ENCODE results near the gene SHE. TPM values are rescaled to one million over a fixed set of nuclear protein-coding genes. Genes with fewer than 3 reads are reported as not detected.

SHE gene
- total RNA-seq, 2 experiments from 2014 or later, result 0.07 TPM; not detected in 1

DNA sequence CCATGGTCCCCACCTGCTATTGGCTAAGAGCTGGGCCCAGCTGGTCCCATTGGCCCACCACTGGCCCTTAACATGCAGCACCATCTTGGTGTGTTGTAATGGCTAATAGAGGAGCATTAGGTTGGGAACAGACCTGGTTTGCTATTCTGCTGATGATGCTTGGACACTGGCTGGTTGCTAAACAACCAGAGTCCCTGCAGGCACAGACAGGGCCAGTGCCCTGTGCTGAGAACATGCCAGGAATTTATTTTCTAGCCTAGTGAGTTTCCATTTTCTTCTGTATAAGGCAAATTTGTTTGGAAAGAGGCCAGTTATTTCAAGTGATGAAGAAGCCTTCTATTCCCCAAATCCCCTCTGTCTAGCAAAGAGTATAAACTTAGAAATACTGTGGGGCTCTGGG, 43.1 kb downstream of the SHE start:
- no peaks in the 10 kb centered on the region for H3K9me3 Mint-ChIP-seq
- ChIA-PET CTCF (no interaction called here), POLR2A (no interaction called here)
- H3K4me3 Mint-ChIP-seq, result no peak overlapping the region
- no peaks in the 10 kb centered on the region for H3K27me3 Mint-ChIP-seq
- intact Hi-C loops (cut with micrococcal nuclease), result no loop called here
- no peak for DNase-seq
- peaks cover 45% of the 10 kb centered on the region for H3K4me1 Mint-ChIP-seq (ENCODE audit: low read depth)
- H3K36me3 Mint-ChIP-seq, result peaks cover 36% of the 10 kb centered on the region
- no peak overlapping the region for H3K27ac Mint-ChIP-seq

DNA sequence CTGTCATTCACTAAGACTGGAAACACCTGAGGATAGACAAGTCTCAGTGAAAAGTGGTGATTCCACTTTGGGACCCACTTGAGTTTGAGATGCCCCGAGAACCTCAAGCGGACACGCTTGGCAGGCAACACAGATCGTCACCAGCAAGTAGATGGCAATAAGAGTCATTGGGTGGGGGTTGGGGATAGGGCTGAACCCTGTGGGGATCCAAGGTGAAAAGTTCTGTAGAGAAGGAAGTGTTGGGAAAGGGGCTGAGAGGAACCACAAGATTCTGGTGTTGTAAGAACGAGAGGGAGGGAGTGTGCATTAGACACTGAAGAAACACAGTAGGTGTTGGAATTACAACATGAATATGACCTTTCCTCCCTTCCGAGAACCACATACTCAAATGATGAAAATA, 45.6 kb downstream of the SHE start:
- ChIA-PET CTCF (no interaction called here), POLR2A (no interaction called here)
- Mint-ChIP-seq H3K36me3 (peaks cover 53% of the 10 kb centered on the region), H3K4me3 (no peak overlapping the region), H3K4me1 (ENCODE audit: low read depth) (peaks cover 38% of the 10 kb centered on the region), H3K27me3 (peaks cover 4% of the 10 kb centered on the region), H3K27ac (no peak overlapping the region), H3K9me3 (no peaks in the 10 kb centered on the region)
- no peak for DNase-seq
- intact Hi-C loops (cut with micrococcal nuclease), result no loop called here

DNA sequence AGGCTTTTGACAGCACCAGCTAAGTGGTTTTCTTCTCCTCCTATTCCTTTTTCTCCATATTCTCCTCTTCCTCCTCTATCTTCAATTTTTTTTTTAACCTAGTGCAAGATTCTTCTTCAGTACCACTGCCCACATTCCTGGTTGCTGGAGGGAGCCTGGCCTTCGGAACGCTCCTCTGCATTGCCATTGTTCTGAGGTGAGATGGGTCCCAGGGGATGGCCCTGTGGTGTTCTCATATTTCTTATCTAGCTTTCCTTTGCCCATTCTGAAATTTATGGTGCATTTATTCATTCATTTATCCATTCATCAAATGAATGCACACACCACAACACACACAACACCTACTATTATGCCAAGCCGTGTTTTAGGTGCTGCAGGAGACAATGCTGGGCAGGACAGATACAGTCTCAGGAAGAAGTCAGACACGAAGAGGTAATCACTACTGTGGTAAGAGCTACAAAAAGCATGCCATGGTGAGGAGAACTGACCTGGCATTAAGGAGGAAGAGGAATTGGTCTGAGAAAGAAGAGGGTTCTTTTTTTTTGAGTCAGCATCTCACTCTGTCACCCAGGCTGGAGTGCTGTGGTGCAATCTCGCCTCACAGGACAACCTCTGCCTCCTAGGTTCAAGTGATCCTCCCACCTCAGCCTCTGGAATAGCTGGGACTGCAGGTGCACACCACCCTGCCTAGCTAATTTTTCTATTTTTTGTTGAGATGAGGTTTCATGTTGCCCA, 47.7 kb downstream of the SHE start:
- H3K9me3 Mint-ChIP-seq, result no peaks in the 10 kb centered on the region

DNA sequence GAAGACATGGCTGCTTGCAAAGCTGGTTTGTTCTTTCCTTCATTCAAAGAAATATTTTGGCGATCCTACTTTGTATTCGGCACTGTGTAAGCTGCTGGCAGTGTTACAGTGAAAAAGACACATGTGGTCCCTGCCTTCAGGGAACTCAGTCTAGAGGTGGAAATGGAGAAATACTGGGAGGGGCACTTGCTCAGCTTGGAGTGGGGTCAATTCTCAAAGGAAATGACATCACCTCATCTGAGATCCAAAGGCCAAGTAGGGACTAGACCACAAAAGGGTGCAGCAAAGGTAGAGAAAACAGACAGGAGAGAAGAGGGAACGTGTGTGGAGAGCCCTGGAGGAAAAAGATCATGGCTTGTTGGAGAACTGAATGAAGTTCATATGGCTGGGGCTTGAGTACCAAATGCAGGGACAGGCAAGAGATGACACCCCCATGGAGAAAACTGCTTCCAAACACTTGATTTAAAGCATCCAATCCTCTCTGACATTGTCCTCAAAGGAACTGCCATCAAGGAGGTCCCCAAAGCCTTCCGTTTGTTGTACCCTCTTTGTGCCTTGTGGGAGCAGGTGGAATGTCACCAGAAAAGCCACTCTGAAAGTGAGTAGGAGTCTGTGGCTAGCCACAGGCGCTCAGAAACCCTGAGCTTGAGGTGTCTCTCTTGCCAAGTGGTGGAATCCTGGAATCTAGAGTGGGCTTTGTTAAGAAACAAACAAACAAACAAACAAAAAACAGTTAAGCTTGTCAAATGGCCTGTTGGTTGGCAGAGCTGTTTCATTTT, 48.4 kb downstream of the SHE start:
- POLR2A ChIA-PET, result interaction anchor here (0.7 to 1.0 kb wide), 2 partner anchors 9 to 17 kb away, joined by 3 read pairs; no protein-coding TSS in a partner anchor
- intact Hi-C loops (cut with micrococcal nuclease), result no loop called here
- H3K4me3 Mint-ChIP-seq, result no peak overlapping the region

More for the DNA sequence above, 47.7 kb downstream of the SHE start:
- Mint-ChIP-seq H3K36me3 (peaks cover 65% of the 10 kb centered on the region), H3K27ac (peak overlapping the region; percentile 11), H3K4me3 (no peak overlapping the region), H3K27me3 (peaks cover 4% of the 10 kb centered on the region), H3K4me1 (ENCODE audit: low read depth) (peaks cover 21% of the 10 kb centered on the region)
- CTCF ChIA-PET, result interaction anchor here (1.1 to 1.6 kb wide), 6 partner anchors 8 to 109 kb away, joined by 3 to 8 read pairs (median 5); no protein-coding TSS in a partner anchor
- POLR2A ChIA-PET, result interaction anchor here (1.0 kb wide), 1 partner anchor 8 kb away, joined by 3 read pairs; no protein-coding TSS in a partner anchor
- no peak for DNase-seq
- intact Hi-C loops (cut with micrococcal nuclease), result no loop called here

DNA sequence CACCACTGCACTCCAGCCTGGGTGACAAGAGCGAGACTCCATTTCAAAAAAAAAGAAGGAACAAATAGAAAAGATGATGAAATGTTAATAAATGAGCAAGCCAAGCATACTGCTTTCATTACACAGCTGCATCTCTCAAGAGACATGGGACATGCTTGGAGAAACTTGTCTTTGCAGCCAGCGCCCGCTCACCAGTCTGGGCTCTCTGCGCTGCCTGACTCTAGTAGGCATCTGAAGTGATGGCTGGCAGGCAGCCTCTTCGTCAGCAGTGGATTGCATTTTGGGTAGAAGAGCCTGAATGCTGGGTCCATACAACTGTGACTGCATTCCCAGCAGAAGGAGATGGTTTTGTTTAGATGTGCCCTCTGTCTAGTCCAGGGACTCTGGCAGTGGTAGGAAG, 49.1 kb downstream of the SHE start:
- no peak overlapping the region for H3K4me3 Mint-ChIP-seq
- peaks cover 19% of the 10 kb centered on the region for H3K4me1 Mint-ChIP-seq (ENCODE audit: low read depth)
- H3K9me3 Mint-ChIP-seq, result no peaks in the 10 kb centered on the region
- CTCF ChIA-PET, result interaction anchor here (1.2 to 1.4 kb wide), 2 partner anchors 14 to 26 kb away, joined by 3 to 5 read pairs; no protein-coding TSS in a partner anchor
- no peak overlapping the region for H3K27ac Mint-ChIP-seq
- POLR2A ChIA-PET, result interaction anchor here (0.7 kb wide), 1 partner anchor 18 kb away, joined by 3 read pairs; no protein-coding TSS in a partner anchor
- peaks cover 66% of the 10 kb centered on the region for H3K36me3 Mint-ChIP-seq
- no peak for DNase-seq
- H3K27me3 Mint-ChIP-seq, result peaks cover 4% of the 10 kb centered on the region
- intact Hi-C loops (cut with micrococcal nuclease), result no loop called here

More for the DNA sequence above, 48.4 kb downstream of the SHE start:
- CTCF ChIA-PET, result interaction anchor here (1.2 to 1.6 kb wide), 5 partner anchors 9 to 109 kb away, joined by 3 to 8 read pairs (median 5); no protein-coding TSS in a partner anchor
- H3K4me1 Mint-ChIP-seq (ENCODE audit: low read depth), result peaks cover 19% of the 10 kb centered on the region
- DNase-seq, result peak; percentile 40
- H3K27me3 Mint-ChIP-seq, result peaks cover 4% of the 10 kb centered on the region
- no peak overlapping the region for H3K27ac Mint-ChIP-seq
- peaks cover 68% of the 10 kb centered on the region for H3K36me3 Mint-ChIP-seq
- no peaks in the 10 kb centered on the region for H3K9me3 Mint-ChIP-seq

DNA sequence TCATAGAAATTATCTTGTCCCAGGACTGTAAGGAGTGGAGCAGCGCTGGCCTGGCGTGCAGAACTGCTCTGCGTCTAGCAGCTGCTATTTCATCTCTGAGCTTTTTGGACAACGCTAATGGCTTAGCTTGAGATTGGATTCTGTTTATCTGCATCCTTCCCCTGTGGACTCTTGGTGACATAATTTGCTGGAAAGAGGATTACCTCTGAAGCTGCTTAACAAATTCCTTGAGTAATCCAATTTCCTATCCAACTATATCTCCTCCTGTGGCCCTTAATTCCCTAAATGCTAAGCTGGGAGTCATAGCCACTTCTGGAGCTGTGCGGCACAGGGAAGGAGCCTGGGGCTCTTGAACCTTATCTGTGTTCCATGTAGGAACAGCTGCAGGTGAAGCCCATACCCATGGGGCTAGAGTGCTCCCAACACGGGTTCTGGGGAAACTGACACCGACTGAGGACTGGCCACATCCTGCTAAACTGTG, 53.8 kb downstream of the SHE start:
- peaks cover 49% of the 10 kb centered on the region for H3K36me3 Mint-ChIP-seq
- no peak overlapping the region for H3K4me3 Mint-ChIP-seq
- intact Hi-C loops (cut with micrococcal nuclease), result no loop called here
- CTCF ChIA-PET, result no interaction called here
- no peak for DNase-seq
- no peaks in the 10 kb centered on the region for H3K9me3 Mint-ChIP-seq
- H3K4me1 Mint-ChIP-seq (ENCODE audit: low read depth), result peaks cover 26% of the 10 kb centered on the region
- H3K27ac Mint-ChIP-seq, result no peak overlapping the region
- POLR2A ChIA-PET, result interaction anchor here (0.5 kb wide), 1 partner anchor 1815 kb away, joined by 3 read pairs; no protein-coding TSS in a partner anchor
- H3K27me3 Mint-ChIP-seq, result peaks cover 4% of the 10 kb centered on the region

DNA sequence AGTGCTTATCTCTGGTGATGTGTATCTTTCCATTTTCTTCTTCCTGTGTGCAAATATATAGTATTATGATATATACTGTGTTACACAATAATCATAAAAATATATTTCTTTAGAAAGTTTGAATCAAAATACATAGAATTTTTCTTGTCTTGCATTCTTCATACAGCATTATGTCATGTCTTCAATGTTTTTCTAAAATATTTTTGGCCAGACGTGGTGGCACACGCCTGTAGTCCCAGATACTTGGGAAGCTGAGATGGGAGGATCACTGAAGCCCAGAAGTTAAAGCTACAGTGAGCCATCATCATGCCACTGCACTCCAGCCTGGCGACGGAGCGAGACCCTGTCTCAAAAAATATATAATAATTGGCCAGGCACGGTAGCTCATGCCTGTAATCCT, 55.4 kb downstream of the SHE start:
- Mint-ChIP-seq H3K4me3 (no peak overlapping the region), H3K36me3 (peaks cover 45% of the 10 kb centered on the region), H3K9me3 (no peaks in the 10 kb centered on the region), H3K4me1 (ENCODE audit: low read depth) (peaks cover 34% of the 10 kb centered on the region), H3K27ac (no peak overlapping the region), H3K27me3 (peaks cover under 1% of the 10 kb centered on the region)
- POLR2A ChIA-PET, result no interaction called here
- DNase-seq, result no peak
- CTCF ChIA-PET, result no interaction called here
- intact Hi-C loops (cut with micrococcal nuclease), result no loop called here

DNA sequence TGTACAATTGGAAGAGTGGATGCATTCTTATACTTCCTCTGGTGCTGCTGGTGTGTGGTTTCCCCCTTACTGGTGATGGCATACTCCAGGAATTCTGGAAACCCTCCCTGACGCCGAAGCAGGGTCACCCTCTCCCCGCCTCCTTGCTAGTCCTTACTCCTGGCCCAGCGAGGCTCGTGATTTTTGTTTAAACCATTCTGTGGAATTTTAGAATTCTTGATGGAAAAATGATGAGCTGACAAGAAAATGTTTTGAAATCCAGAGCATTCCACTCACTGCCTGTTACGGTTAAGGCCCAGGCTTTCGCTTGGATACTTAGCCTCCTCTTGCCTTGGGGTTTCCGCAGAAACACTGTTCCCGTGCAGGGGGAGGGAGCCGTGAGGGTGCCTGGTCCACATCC, 55.9 kb downstream of the SHE start:
- intact Hi-C loops (cut with micrococcal nuclease), result no loop called here
- H3K36me3 Mint-ChIP-seq, result peaks cover 45% of the 10 kb centered on the region
- H3K9me3 Mint-ChIP-seq, result no peaks in the 10 kb centered on the region
- DNase-seq, result no peak
- CTCF ChIA-PET, result no interaction called here
- H3K4me3 Mint-ChIP-seq, result no peak overlapping the region
- H3K27me3 Mint-ChIP-seq, result no peaks in the 10 kb centered on the region
- H3K4me1 Mint-ChIP-seq (ENCODE audit: low read depth), result peaks cover 39% of the 10 kb centered on the region
- POLR2A ChIA-PET, result no interaction called here
- H3K27ac Mint-ChIP-seq, result no peak overlapping the region

DNA sequence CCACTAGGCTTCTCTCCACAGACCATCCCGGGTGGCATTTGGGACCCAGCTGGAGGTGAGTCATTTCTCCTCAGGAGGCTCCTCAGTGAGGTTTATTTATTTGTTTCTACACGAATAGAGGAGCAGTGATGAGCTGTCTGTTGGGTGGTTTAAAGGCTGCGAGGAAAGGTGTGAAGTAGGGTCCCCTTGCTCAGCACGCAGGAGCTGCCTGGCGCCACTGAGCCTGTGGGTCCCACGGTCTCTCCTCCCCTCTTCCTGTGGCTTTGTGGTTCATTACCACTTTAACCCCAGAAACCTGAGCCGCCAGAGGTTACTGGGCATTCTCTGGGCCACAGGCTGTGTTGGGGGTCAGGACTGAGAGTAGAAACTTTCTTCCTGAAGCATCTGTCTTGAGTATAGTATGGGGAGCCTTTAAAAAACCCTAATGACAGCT, 57.2 kb downstream of the SHE start:
- Mint-ChIP-seq H3K27ac (peak overlapping the region; percentile 33), H3K27me3 (no peaks in the 10 kb centered on the region), H3K9me3 (no peaks in the 10 kb centered on the region), H3K4me1 (ENCODE audit: low read depth) (peaks cover 51% of the 10 kb centered on the region), H3K4me3 (no peak overlapping the region), H3K36me3 (peaks cover 45% of the 10 kb centered on the region)
- ChIA-PET CTCF (interaction anchor here (0.7 to 1.7 kb wide), 3 partner anchors 23 to 101 kb away, joined by 3 to 7 read pairs (median 4); no protein-coding TSS in a partner anchor), POLR2A (interaction anchor here (0.6 kb wide), 1 partner anchor 52 kb away, joined by 5 read pairs; no protein-coding TSS in a partner anchor)
- intact Hi-C loops (cut with micrococcal nuclease), result no loop called here
- peak; percentile 61 for DNase-seq

DNA sequence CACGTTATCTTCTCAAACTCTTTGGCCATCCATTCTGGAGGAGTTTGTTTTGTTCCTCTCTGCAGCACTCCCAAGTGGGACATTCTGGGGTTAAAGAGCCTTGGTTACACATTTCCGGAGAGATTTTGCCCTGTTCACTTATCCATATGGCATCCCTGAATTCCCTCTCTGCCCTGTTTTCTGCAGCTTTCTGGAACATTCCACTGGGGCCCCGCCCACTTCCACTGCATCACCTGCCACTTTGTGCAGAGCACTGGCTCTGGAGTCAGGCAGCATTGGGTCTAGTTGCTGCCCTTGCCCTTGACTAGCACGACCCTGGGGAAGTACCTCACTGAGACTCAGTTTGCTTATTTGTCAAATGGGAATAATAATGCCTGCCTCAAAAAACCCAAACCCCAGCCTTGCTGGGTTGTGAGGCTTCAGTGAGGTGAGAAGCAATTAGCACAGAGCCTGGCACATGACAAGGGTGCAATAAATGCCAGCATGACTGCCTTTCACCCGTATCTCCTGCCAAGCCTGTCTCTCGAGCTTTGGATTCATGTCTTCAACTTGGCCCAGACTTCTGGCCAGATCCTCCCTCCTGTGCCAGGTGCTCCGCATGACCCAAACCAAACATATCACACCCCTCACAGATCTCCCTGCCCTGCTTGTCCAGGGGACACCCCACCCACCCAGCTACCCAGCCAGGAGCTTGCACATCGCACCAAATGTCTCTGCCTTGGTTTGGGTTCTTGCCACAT, 58.8 kb downstream of the SHE start:
- Mint-ChIP-seq H3K9me3 (no peaks in the 10 kb centered on the region), H3K27ac (peak overlapping the region; percentile 38), H3K27me3 (no peaks in the 10 kb centered on the region), H3K4me3 (no peak overlapping the region), H3K4me1 (ENCODE audit: low read depth) (peaks cover 64% of the 10 kb centered on the region), H3K36me3 (peaks cover 39% of the 10 kb centered on the region)
- intact Hi-C loops (cut with micrococcal nuclease), result no loop called here
- ChIA-PET CTCF (interaction anchor here (1.0 to 1.3 kb wide), 3 partner anchors 8 to 38 kb away, joined by 3 to 4 read pairs (median 4); no protein-coding TSS in a partner anchor), POLR2A (no interaction called here)
- DNase-seq, result no peak

DNA sequence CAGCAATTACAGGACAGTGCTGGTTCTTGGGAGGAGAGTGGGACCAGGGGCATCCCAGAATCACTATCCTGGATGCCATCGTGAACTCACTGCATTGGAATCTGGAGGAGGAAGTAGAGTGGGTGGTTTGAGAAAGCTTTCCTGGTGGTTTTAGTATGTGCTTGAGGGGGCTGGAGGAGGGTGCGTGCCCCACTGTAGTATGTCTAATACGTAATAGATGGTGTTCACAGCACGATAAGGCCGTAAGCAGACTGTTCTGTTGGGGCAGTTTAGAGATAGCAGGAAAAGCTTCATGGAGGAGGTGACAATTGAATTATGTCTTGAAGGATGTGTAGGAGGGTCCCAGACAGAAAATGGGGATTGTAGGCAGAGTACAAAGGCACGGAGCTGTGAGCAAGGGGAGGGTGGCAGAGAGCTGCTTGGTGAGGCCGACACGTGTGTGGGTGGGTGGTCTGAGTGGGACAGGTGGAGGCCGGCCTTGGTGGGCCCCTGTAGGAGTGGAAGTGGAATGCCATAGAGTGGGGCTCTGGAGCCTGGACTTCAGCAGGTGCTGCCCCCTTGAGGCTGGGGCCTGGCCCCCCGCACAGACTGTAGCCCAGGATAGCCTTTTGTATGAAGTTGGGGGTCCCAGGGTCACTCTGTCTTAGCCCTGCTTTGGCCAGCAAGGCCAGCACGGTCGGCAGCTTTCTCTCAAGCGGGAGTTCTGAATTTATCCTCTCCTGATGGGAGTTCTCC, 60.0 kb downstream of the SHE start:
- DNase-seq, result no peak
- ChIA-PET CTCF (interaction anchor here (0.6 to 1.0 kb wide), 3 partner anchors 36 to 56 kb away, joined by 3 read pairs; no protein-coding TSS in a partner anchor), POLR2A (interaction anchor here (1.2 to 1.5 kb wide), 2 partner anchors 21 to 22 kb away, joined by 3 to 5 read pairs; no protein-coding TSS in a partner anchor)
- H3K9me3 Mint-ChIP-seq, result no peaks in the 10 kb centered on the region
- intact Hi-C loops (cut with micrococcal nuclease), result no loop called here
- no peaks in the 10 kb centered on the region for H3K27me3 Mint-ChIP-seq
- H3K36me3 Mint-ChIP-seq, result peaks cover 39% of the 10 kb centered on the region
- peak overlapping the region; percentile 61 for H3K27ac Mint-ChIP-seq
- no peak overlapping the region for H3K4me3 Mint-ChIP-seq
- H3K4me1 Mint-ChIP-seq (ENCODE audit: low read depth), result peaks cover 71% of the 10 kb centered on the region

Data from activated CD4-positive, alpha-beta memory T cell treated with anti-CD3 and anti-CD28 coated beads for 36 hours (primary cell).